Kidney (tissue), 14 donors: ENCODE data around the gene FUNDC1. TPM values are rescaled to one million over a fixed set of nuclear protein-coding genes. Genes with fewer than 3 reads are reported as not detected.
A peak's percentile ranks its signal among the peaks of the same experiment; 100 is the strongest.
"Not testable (repeated sequence)": the region's sequence is repeated elsewhere in the genome, so short reads cannot be mapped to it uniquely, and the experiment has no call there.

ENCODE experiments used
- DNase-seq, 5 donors: peaks; one replicate each; pipeline ENCODE4 v3.0.0-alpha.2; 2013 to 2020
- FAIRE-seq: peaks from 2 replicates; lab custom pipeline; 2012; peaks lifted over from hg19 to GRCh38; lab: Jason Lieb, UNC
- H3K27ac ChIP-seq, 2 donors: one replicate each; pipeline ENCODE4 v1.7.0; 2013; ENCODE audit warnings: low read depth in 2 of 2, low read length in 2 of 2, inconsistent platforms in 1 of 2
- H3K27me3 ChIP-seq: one replicate; pipeline ENCODE4 v1.7.1; 2013; ENCODE audit warnings: low read length, inconsistent platforms; ENCODE audit not compliant: control insufficient read depth, insufficient read depth
- H3K36me3 ChIP-seq, 3 donors: one replicate each; pipeline versions ENCODE4 v1.7.0 to v1.7.1; 2013; ENCODE audit warnings: low read length in 3 of 3, control low read depth in 1 of 3, inconsistent platforms in 1 of 3; ENCODE audit not compliant: insufficient read depth in 3 of 3, control insufficient read depth in 2 of 3
- H3K4me1 ChIP-seq, 3 donors: one replicate each; pipeline versions ENCODE4 v1.7.0 to v1.7.1; 2013; ENCODE audit warnings: low read length in 3 of 3, inconsistent platforms in 1 of 3, low read depth in 1 of 3; ENCODE audit not compliant: control insufficient read depth in 2 of 3, insufficient read depth in 2 of 3
- H3K4me3 ChIP-seq, 3 donors: one replicate each; pipeline versions ENCODE4 v1.7.0 to v1.8.1; 2013; ENCODE audit warnings: low read length in 3 of 3, control low read depth in 1 of 3, inconsistent platforms in 1 of 3
- H3K9ac ChIP-seq, 3 donors: one replicate each; pipeline versions ENCODE4 v1.7.0 to v1.7.1; 2013; ENCODE audit warnings: low read length in 3 of 3, control low read depth in 1 of 3, inconsistent platforms in 1 of 3
- H3K9me3 ChIP-seq, 3 donors: one replicate each; pipeline versions ENCODE4 v1.7.0 to v1.7.1; 2013; ENCODE audit warnings: low read length in 3 of 3, control low read depth in 1 of 3, inconsistent platforms in 1 of 3; ENCODE audit not compliant: control insufficient read depth in 2 of 3, insufficient read depth in 1 of 3
- CTCF ChIP-seq: IDR thresholded peaks from 3 replicates; pipeline ENCODE4 v1.5.1; 2012; ENCODE audit warnings: mild to moderate bottlenecking, moderate library complexity, borderline replicate concordance; ENCODE audit not compliant: insufficient read depth; ENCODE audit errors: extremely low read depth
- intact Hi-C: fragments of 100-400 bp; cut with DNase I; formaldehyde crosslinking; loops from one replicate; pipeline ENCODE4 v1.11.1; 2022
- polyA plus RNA-seq: library from polyadenylated mRNA; stranded (reverse); fragments of 350-450 nt; fragmentation: Illumina TruSeq; extraction: RNeasy Lipid Tissue Mini Kit (QIAGEN cat#74804); gene quantifications from one replicate; pipeline ENCODE4 v1.2.3, GENCODE V29; 2014; ENCODE audit warnings: low read depth, low replicate concordance; ENCODE audit not compliant: insufficient read depth
- total RNA-seq: library from RNA; stranded (reverse); fragmentation: NEBNext Ultra II Directional; extraction: Animal tissue kit (Norgen Biotek cat#: 25700); gene quantifications from one replicate; pipeline ENCODE4 v1.2.1, GENCODE V29; 2021
- donor health status: control.
- donor health status: control.
- donor health status: control.
- donor health status: control.
- donor health status: control.
- donor health status: DM: yes; HTN: yes; CAD: no.
- donor health status: Normal renal cell carcinoma (clear cell type).

FUNDC1 gene
- total and polyA plus RNA-seq, 2 donors from 2014 or later = 17.0 to 37.9 TPM

GRCh38 chrX:44572340-44572938, 29.8 kb upstream of the FUNDC1 start:
- Histone ChIP-seq H3K9ac (no peak overlapping the region), H3K27ac (no peak overlapping the region), H3K4me1 (no peaks in the 10 kb centered on the region), H3K9me3 (peaks cover 0 to 3% (median 0%) of the 10 kb centered on the region in 3 donors), H3K27me3 (no peaks in the 10 kb centered on the region), H3K36me3 (no peaks in the 10 kb centered on the region), H3K4me3 (no peak overlapping the region)
- no peak for FAIRE-seq
- no peak for DNase-seq
- TF ChIP-seq CTCF = no peak
- intact Hi-C loops = no loop called here

GRCh38 chrX:44570522-44570921, 27.9 kb upstream of the FUNDC1 start:
- no peak overlapping the region for H3K9ac ChIP-seq
- H3K9me3 ChIP-seq = peaks cover 0 to 3% (median 0%) of the 10 kb centered on the region in 3 donors
- FAIRE-seq (no peak), DNase-seq (no peak)
- intact Hi-C loops = no loop called here
- H3K4me3 ChIP-seq = no peak overlapping the region
- H3K36me3 ChIP-seq = no peaks in the 10 kb centered on the region
- no peaks in the 10 kb centered on the region for H3K27me3 ChIP-seq
- no peak for TF ChIP-seq CTCF
- no peaks in the 10 kb centered on the region for H3K4me1 ChIP-seq
- H3K27ac ChIP-seq = no peak overlapping the region

GRCh38 chrX:44569122-44569521, 26.5 kb upstream of the FUNDC1 start:
- intact Hi-C loops = no loop called here
- no peak overlapping the region for H3K27ac ChIP-seq
- DNase-seq = peak in 1 of 5 donors; percentile 0
- H3K9ac ChIP-seq = no peak overlapping the region
- no peaks in the 10 kb centered on the region for H3K4me1 ChIP-seq
- H3K27me3 ChIP-seq = no peaks in the 10 kb centered on the region
- TF ChIP-seq CTCF = no peak
- H3K9me3 ChIP-seq = peaks cover 0 to 3% (median 0%) of the 10 kb centered on the region in 3 donors
- H3K36me3 ChIP-seq = no peaks in the 10 kb centered on the region
- FAIRE-seq = no peak
- H3K4me3 ChIP-seq = no peak overlapping the region

GRCh38 chrX:44568196-44568595, 25.5 kb upstream of the FUNDC1 start:
- Histone ChIP-seq H3K36me3 (no peaks in the 10 kb centered on the region), H3K4me3 (no peak overlapping the region), H3K4me1 (no peaks in the 10 kb centered on the region), H3K27ac (no peak overlapping the region), H3K9me3 (peaks cover 0 to 3% (median 0%) of the 10 kb centered on the region in 3 donors), H3K9ac (no peak overlapping the region), H3K27me3 (no peaks in the 10 kb centered on the region)
- no peak for TF ChIP-seq CTCF
- intact Hi-C loops = no loop called here
- DNase-seq (no peak), FAIRE-seq (no peak)

GRCh38 chrX:44561896-44562295, 19.2 kb upstream of the FUNDC1 start:
- intact Hi-C loops = not testable (repeated sequence)

More at GRCh38 chrX:44561896-44562295, 19.2 kb upstream of the FUNDC1 start:
- not testable (repeated sequence) for H3K27ac ChIP-seq, H3K36me3 ChIP-seq, H3K9me3 ChIP-seq, H3K27me3 ChIP-seq, DNase-seq, H3K4me1 ChIP-seq, FAIRE-seq, H3K4me3 ChIP-seq, H3K9ac ChIP-seq
